Fibroblast of gingiva (primary cell): Measurements from ENCODE around the gene ATP11A.

ENCODE experiments used
- DNase-seq: peaks from one replicate; pipeline ENCODE4 v3.0.0-alpha.2; 2011; ENCODE audit warnings: low read depth

The ATP11A gene

GRCh38 chr13:112907871-112908331 lies 218.1 kb downstream of the ATP11A start:
- no peak for DNase-seq

- DNase-seq = no peak
Observed at GRCh38 chr13:112908342-112908741, 218.5 kb downstream of the ATP11A start.

GRCh38 chr13:112910016-112910415 lies 220.2 kb downstream of the ATP11A start:
- no peak for DNase-seq

- DNase-seq = no peak
Observed at GRCh38 chr13:112910616-112911280, 220.9 kb downstream of the ATP11A start.

GRCh38 chr13:112911285-112911701 lies 221.5 kb downstream of the ATP11A start:
- no peak for DNase-seq

- DNase-seq = no peak
Observed at GRCh38 chr13:112911883-112912282, 222.0 kb downstream of the ATP11A start.

- DNase-seq = no peak
Observed at GRCh38 chr13:112912726-112913440, 223.0 kb downstream of the ATP11A start.

- DNase-seq = no peak
Observed at GRCh38 chr13:112916296-112916695, 226.5 kb downstream of the ATP11A start.

GRCh38 chr13:112917056-112917664 lies 227.3 kb downstream of the ATP11A start:
- no peak for DNase-seq

- DNase-seq = no peak
Observed at GRCh38 chr13:112917737-112918136, 227.9 kb downstream of the ATP11A start.

- no peak for DNase-seq
Observed at GRCh38 chr13:112918266-112918665, 228.4 kb downstream of the ATP11A start.

GRCh38 chr13:112918746-112919145 lies 228.9 kb downstream of the ATP11A start:
- no peak for DNase-seq

- DNase-seq = no peak
Observed at GRCh38 chr13:112923962-112924361, 234.1 kb downstream of the ATP11A start.

- DNase-seq = no peak
Observed at GRCh38 chr13:112924365-112924764, 234.5 kb downstream of the ATP11A start.

GRCh38 chr13:112926003-112926402 lies 236.2 kb downstream of the ATP11A start:
- no peak for DNase-seq

GRCh38 chr13:112926993-112927392 lies 237.2 kb downstream of the ATP11A start:
- no peak for DNase-seq

- DNase-seq = no peak
Observed at GRCh38 chr13:112928020-112928971, 238.5 kb downstream of the ATP11A start.

- no peak for DNase-seq
Observed at GRCh38 chr13:112928972-112929782, 239.3 kb downstream of the ATP11A start.

- DNase-seq = no peak
Observed at GRCh38 chr13:112929783-112930055, 239.9 kb downstream of the ATP11A start.

- no peak for DNase-seq
Observed at GRCh38 chr13:112930192-112930591, 240.4 kb downstream of the ATP11A start.
